B cell (primary cell): ENCODE data around the gene SSC5D.

ENCODE experiments used
- CTCF ChIP-seq: fragments of 200-600 bp; IDR thresholded peaks from one replicate; pipeline ENCODE4 v1.8.0; 2022; ENCODE audit warnings: antibody characterized with exemption, mild to moderate bottlenecking
- EZH2 ChIP-seq: IDR thresholded peaks from 2 replicates; pipeline ENCODE4 v1.6.1; 2012; ENCODE audit warnings: borderline replicate concordance, low read depth, mild to moderate bottlenecking, moderate library complexity, low read length; ENCODE audit not compliant: insufficient read depth, poor library complexity, severe bottlenecking

GRCh38 chr19:55488986-55489710 is 912 bp downstream of the SSC5D start:
- no peak for TF ChIP-seq CTCF
- no peak for TF ChIP-seq EZH2
